Measurements from ENCODE around the gene PRAF2. TPM values are rescaled to one million over a fixed set of nuclear protein-coding genes. Genes with fewer than 3 reads are reported as not detected.

Gene PRAF2
- total RNA-seq, 1 donor from 2014 or later: 16.8 TPM

DNA sequence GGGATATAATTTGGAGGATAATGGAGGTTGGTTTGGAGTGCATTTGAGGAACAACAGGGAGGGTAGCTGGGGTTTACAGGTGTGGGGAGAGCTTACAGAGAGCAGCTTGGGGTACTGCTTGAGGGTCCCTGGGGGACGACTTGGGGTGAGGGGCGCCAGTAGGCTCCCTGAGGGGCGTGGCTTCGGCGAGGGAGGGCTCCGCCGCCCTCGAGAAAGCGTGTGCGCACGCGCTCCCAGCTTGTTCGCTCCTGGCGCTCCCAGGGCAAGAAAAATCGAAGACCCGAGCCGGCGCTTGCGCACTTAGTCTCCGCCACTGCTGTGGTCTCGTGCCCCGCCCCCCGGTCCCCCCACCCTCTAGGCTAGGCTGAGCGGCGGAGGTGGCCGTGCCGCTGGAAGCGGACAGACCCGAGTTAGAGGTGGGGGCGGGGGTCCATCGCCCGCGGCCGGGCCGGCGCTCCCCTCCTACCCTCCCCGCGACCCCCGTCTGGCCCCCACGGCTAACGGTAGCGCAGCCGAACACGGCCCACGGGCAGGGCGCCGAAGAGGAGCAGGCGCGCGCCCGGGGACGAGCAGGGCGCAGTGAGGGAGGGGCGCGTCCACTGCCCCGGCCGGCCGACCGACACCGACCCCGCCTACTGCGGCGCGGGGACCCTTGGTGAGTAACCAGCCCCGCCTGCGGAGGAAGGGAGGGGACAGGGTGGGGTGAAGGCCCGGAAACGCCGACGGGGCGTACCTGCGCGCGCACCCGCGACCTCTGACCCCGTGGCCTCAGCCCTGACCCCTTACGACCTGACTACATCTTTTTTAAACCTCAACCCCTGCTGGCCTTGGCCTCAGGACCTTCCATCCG, 20.4 kb downstream of the PRAF2 start:
- no peak for DNase-seq (ENCODE audit: low read depth)
- H3K27me3 ChIP-seq (ENCODE audit: control insufficient read depth, insufficient read depth, low read length): no peaks in the 10 kb centered on the region
- peak overlapping the region; percentile 55 for H3K4me3 ChIP-seq (ENCODE audit: low read depth, low read length)
- H3K36me3 ChIP-seq (ENCODE audit: control insufficient read depth, insufficient read depth, low read length): no peaks in the 10 kb centered on the region
- TF ChIP-seq, protein P1, sequence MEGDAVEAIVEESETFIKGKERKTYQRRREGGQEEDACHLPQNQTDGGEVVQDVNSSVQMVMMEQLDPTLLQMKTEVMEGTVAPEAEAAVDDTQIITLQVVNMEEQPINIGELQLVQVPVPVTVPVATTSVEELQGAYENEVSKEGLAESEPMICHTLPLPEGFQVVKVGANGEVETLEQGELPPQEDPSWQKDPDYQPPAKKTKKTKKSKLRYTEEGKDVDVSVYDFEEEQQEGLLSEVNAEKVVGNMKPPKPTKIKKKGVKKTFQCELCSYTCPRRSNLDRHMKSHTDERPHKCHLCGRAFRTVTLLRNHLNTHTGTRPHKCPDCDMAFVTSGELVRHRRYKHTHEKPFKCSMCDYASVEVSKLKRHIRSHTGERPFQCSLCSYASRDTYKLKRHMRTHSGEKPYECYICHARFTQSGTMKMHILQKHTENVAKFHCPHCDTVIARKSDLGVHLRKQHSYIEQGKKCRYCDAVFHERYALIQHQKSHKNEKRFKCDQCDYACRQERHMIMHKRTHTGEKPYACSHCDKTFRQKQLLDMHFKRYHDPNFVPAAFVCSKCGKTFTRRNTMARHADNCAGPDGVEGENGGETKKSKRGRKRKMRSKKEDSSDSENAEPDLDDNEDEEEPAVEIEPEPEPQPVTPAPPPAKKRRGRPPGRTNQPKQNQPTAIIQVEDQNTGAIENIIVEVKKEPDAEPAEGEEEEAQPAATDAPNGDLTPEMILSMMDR (IDR thresholded peaks at IDR 0.05; ENCODE audit: insufficient read depth, low read length, poor library complexity, severe bottlenecking): no peak

DNA sequence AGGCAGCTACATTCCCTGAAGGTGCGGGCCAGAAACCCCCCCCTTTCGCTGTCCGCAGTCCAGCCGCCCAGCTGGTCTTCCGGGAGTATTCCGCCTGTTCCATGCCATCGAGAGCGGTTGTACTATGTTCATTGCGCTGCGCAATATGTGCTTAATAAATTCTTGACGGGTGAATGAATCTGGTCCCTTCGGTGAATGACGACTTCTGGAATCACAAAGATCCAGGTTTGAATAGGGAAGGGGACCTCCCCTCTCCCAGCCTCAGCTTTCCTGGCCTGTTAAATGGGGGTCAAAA, 29.9 kb downstream of the PRAF2 start:
- TF ChIP-seq, protein P1 (IDR thresholded peaks at IDR 0.05; ENCODE audit: insufficient read depth, low read length, poor library complexity, severe bottlenecking): no peak
- Histone ChIP-seq H3K27me3 (ENCODE audit: control insufficient read depth, insufficient read depth, low read length) (no peaks in the 10 kb centered on the region), H3K4me3 (ENCODE audit: low read depth, low read length) (peak overlapping the region; percentile 23), H3K36me3 (ENCODE audit: control insufficient read depth, insufficient read depth, low read length) (no peaks in the 10 kb centered on the region)
- DNase-seq (ENCODE audit: low read depth): no peak

DNA sequence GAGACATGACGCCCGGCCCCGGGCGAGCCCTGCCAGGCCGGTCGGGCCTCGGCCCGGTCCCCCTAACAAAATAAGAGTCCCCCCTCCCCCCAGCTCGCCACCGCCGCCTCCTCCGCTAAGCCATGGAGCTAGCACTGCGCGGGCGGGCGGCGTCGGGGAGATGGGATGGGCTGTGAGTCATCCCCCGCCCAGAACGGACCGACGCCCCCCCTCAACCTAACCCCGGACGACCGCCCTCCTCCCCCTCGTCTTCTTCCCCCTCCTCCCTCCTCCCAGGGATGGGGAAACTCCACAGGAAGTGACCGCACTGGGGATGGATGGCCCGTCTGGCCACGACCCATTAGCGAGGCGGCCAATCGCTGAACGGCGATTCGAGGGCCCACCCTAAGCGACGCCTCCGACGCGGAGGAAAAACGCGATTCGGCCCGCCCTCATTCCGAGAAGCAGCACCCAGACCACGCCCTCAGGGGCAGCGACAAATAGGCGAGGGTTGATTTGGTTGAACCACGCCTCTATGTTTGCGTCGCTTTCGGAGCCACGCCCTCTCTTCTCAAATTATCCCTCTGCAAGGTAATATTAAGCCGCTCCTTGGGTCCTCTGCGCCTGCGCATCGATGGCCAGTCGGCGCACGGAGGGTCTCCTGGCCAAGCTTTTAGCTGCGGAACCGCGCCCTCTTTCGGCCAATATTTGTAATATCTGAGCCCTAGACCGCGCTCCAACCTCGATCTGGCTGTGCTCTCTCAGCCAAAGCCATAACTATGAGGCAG, 30.4 kb downstream of the PRAF2 start, which contains the start of gene TFE3:
TSS of gene TFE3 (minus strand) at position 138 of the 767 bp plus-strand sequence. CDS start at position 7, 131 bp downstream.
- H3K4me3 ChIP-seq (ENCODE audit: low read depth, low read length): peak within 1 kb of the TSS; percentile 52
- peak; percentile 93 for DNase-seq (ENCODE audit: low read depth)
- TF ChIP-seq, protein P1 (IDR thresholded peaks at IDR 0.05; ENCODE audit: insufficient read depth, low read length, poor library complexity, severe bottlenecking): peak; percentile 55
- no peaks in the 10 kb centered on the region for H3K27me3 ChIP-seq (ENCODE audit: control insufficient read depth, insufficient read depth, low read length)
- H3K36me3 ChIP-seq (ENCODE audit: control insufficient read depth, insufficient read depth, low read length): no peaks in the 10 kb centered on the region

DNA sequence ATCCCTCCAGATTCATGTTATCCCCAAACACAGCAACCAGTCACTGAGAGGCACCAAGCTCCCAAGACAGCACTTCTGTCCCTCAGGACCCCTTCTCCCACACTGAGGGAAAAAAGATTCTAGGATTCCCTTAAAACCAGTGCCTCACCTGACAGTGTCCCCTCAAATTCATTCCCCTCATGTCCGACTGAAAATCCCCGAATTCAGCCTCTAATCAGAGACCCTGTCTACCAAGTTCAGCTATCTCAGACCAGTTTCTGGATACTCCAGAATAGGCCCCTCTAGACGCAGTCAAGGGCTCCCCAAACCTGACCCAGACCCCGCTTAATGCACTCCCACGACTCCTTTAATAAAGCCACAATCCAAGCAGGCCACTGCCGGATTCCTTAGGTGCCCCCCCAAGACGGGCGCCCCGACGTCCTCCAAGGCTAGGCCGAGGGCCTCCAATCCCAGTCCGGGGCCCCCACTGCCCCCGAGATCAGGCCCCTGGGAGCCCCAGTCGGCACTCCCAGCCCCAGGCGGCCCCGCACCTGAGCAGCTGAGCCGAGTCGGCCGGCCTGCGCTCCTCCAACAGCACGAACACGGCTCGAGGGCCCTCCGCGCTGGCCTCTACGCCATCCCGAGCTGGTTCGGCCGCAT, 31.1 kb downstream of the PRAF2 start:
- no peak for DNase-seq (ENCODE audit: low read depth)
- no peaks in the 10 kb centered on the region for H3K36me3 ChIP-seq (ENCODE audit: control insufficient read depth, insufficient read depth, low read length)

DNA sequence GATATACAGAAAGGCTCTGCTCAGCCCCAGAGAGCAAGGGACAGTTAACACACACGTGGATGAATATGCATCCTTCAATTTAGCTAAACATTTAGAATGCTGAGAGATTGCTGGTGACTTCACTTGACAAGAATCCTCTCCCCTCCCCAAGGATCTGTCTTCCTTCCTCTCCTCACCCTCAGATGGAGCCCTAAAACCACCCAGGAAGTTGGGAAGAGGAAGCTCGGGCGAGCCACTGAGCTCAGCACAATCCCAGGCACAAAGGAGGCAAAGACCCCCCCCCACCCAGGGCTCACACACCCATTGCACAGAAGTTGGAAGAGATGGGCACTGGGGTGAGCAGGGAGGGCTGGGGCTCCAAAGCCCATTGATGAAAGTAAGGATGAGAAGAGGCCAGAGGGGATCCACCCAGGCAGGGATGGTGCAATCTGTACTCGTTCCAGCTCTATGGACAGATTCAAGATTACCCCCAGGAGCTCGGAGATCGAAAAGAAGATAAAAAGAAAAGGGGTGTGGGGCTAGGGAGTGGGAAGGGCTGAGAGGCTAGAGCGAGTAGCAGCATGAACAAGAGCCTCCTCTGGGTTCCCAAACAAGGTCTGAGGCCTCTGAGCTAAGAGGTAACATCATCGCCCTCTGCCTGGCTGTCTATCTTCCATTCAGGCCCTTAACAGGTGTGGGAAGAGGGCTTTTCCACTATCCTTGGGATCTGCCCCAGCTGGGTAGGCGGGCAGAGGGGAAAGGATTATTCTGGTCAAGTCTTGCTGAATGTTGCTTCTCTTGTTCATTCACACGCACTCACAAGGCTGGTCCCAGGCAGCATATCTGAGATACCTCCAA, 31.8 kb downstream of the PRAF2 start:
- Histone ChIP-seq H3K36me3 (ENCODE audit: control insufficient read depth, insufficient read depth, low read length) (no peaks in the 10 kb centered on the region), H3K4me3 (ENCODE audit: low read depth, low read length) (peak overlapping the region; percentile 52), H3K27me3 (ENCODE audit: control insufficient read depth, insufficient read depth, low read length) (no peaks in the 10 kb centered on the region)
- no peak for DNase-seq (ENCODE audit: low read depth)
- TF ChIP-seq, protein P1 (IDR thresholded peaks at IDR 0.05; ENCODE audit: insufficient read depth, low read length, poor library complexity, severe bottlenecking): no peak

More for the DNA sequence above, 31.1 kb downstream of the PRAF2 start:
- H3K27me3 ChIP-seq (ENCODE audit: control insufficient read depth, insufficient read depth, low read length): no peaks in the 10 kb centered on the region
- H3K4me3 ChIP-seq (ENCODE audit: low read depth, low read length): peak overlapping the region; percentile 52
- TF ChIP-seq, protein P1 (IDR thresholded peaks at IDR 0.05; ENCODE audit: insufficient read depth, low read length, poor library complexity, severe bottlenecking): no peak

Measured in kidney epithelial cell (primary cell).